GM04504 (cell line): ENCODE results near the gene CACNA1F.
A peak's percentile ranks its signal among the peaks of the same experiment; 100 is the strongest.
"Not testable (repeated sequence)": the region's sequence is repeated elsewhere in the genome, so short reads cannot be mapped to it uniquely, and the experiment has no call there.

Experiments
- DNase-seq: peaks from one replicate; pipeline ENCODE4 v3.0.0-alpha.2; 2012; ENCODE audit warnings: low read depth

CACNA1F gene

GRCh38 chrX:49175435-49176274 lies 57.5 kb downstream of the CACNA1F start:
- DNase-seq: no peak

- no peak for DNase-seq
Measured at GRCh38 chrX:49174723-49175122, 58.4 kb downstream of the CACNA1F start.

GRCh38 chrX:49173544-49173943 lies 59.6 kb downstream of the CACNA1F start:
- DNase-seq: not testable (repeated sequence)

GRCh38 chrX:49172280-49172780 lies 60.8 kb downstream of the CACNA1F start:
- DNase-seq: no peak

GRCh38 chrX:49171752-49172279 lies 61.3 kb downstream of the CACNA1F start, which contains the start of gene PLP2:
TSS of gene PLP2 (plus strand) at chrX:49171898. CDS start at chrX:49172001, 103 bp downstream.
- no peak for DNase-seq

- DNase-seq: no peak
Measured at GRCh38 chrX:49167740-49168108, 65.4 kb downstream of the CACNA1F start.

GRCh38 chrX:49166914-49167739 lies 66.0 kb downstream of the CACNA1F start:
- DNase-seq: peak; percentile 38

GRCh38 chrX:49165901-49166881 lies 66.9 kb downstream of the CACNA1F start:
- no peak for DNase-seq

GRCh38 chrX:49164589-49165360 lies 68.4 kb downstream of the CACNA1F start:
- DNase-seq: no peak

GRCh38 chrX:49163555-49164419 lies 69.4 kb downstream of the CACNA1F start:
- peak; percentile 46 for DNase-seq

- DNase-seq: no peak
Measured at GRCh38 chrX:49162620-49163019, 70.5 kb downstream of the CACNA1F start, which contains the start of gene MAGIX. TSS of gene MAGIX (plus strand) at chrX:49162758. CDS start at chrX:49162890, 132 bp downstream.

- no peak for DNase-seq
Measured at GRCh38 chrX:49161632-49162031, 71.5 kb downstream of the CACNA1F start.

GRCh38 chrX:49160908-49161307 lies 72.2 kb downstream of the CACNA1F start:
- DNase-seq: no peak

- no peak for DNase-seq
Measured at GRCh38 chrX:49157194-49157593, 75.9 kb downstream of the CACNA1F start.

- DNase-seq: peak; percentile 61
Measured at GRCh38 chrX:49155900-49156837, 77.0 kb downstream of the CACNA1F start.

GRCh38 chrX:49155243-49155899 lies 77.8 kb downstream of the CACNA1F start:
- no peak for DNase-seq
